ENCODE measurements around the gene OPA1. TPM values are rescaled to one million over a fixed set of nuclear protein-coding genes. Genes with fewer than 3 reads are reported as not detected.

OPA1 gene
- total and polyA plus RNA-seq, 2 experiments from 2014 or later: 24.9 to 89.9 TPM

DNA sequence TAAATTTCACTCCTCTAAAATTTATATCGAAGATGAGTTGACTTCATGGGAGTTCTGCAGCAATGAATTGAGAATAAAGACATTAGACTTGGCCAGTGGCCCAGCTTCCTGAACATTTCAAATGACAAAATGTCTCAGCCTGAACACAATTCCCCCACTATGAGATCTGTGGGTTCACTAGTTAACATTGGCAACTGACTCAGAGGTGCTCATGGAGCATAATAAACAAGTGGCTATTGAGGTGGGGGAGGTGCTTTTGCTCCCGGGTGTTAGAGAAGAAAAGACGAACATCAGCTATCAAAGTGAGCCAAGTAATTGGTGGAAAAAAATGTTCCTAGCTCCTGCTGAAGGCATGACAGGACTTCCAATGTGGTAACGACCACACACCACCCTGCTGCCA is 44.6 kb upstream of the OPA1 start (continued):
- TF ChIP-seq, protein P1, sequence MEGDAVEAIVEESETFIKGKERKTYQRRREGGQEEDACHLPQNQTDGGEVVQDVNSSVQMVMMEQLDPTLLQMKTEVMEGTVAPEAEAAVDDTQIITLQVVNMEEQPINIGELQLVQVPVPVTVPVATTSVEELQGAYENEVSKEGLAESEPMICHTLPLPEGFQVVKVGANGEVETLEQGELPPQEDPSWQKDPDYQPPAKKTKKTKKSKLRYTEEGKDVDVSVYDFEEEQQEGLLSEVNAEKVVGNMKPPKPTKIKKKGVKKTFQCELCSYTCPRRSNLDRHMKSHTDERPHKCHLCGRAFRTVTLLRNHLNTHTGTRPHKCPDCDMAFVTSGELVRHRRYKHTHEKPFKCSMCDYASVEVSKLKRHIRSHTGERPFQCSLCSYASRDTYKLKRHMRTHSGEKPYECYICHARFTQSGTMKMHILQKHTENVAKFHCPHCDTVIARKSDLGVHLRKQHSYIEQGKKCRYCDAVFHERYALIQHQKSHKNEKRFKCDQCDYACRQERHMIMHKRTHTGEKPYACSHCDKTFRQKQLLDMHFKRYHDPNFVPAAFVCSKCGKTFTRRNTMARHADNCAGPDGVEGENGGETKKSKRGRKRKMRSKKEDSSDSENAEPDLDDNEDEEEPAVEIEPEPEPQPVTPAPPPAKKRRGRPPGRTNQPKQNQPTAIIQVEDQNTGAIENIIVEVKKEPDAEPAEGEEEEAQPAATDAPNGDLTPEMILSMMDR (conservative IDR thresholded peaks at IDR 0.05; ENCODE audit: low read depth in 2 of 2): no peak
- no peak for TF ChIP-seq JUNB (IDR thresholded peaks at IDR 0.05; ENCODE audit: unreplicated experiment)
- no peak for TF ChIP-seq NANOG (IDR thresholded peaks at IDR 0.05; ENCODE audit: borderline replicate concordance)

DNA sequence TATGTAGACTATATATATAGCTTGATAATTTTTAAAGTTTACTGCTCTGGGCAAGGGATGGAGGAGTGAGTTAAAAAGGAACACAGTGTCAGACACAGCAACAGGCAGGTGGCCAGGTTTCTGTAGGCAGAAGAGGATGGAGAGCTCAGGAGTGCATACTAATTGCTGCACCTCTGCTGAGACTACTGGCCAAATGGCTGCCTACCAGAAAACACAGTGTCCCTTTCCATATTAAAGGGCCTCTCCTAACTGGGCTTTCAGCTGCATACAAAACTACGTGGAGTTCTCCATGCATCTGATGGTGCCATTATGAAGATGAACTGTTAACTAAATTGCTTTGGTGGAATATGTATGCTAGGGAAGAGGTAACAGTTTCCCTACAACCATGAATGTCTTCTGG is 40.1 kb upstream of the OPA1 start:
- Mint-ChIP-seq H3K36me3 (ENCODE audit: low read depth) (no peaks in the 10 kb centered on the region), H3K27ac (no peak overlapping the region), H3K27me3 (ENCODE audit: insufficient read depth, low read depth, poor library complexity) (no peaks in the 10 kb centered on the region), H3K9me3 (no peaks in the 10 kb centered on the region), H3K4me1 (peaks cover 27% of the 10 kb centered on the region), H3K4me3 (no peak overlapping the region)
- Histone ChIP-seq H3K4me3 (no peak overlapping the region), H3K4me1 (ENCODE audit: insufficient read depth) (no peaks in the 10 kb centered on the region), H2AFZ (no peak overlapping the region), H3K79me2 (replicated peaks; ENCODE audit: insufficient read depth) (no peaks in the 10 kb centered on the region), H3K36me3 (ENCODE audit: insufficient read depth) (no peaks in the 10 kb centered on the region), H3F3A (replicated peaks; ENCODE audit: low read depth) (no peaks in the 10 kb centered on the region), H3K9me2 (ENCODE audit: insufficient read depth) (no peaks in the 10 kb centered on the region), H4K20me1 (replicated peaks; ENCODE audit: insufficient read depth) (no peaks in the 10 kb centered on the region), H3K27me3 (ENCODE audit: insufficient read depth) (no peaks in the 10 kb centered on the region), H3K4me2 (no peak overlapping the region), H3K27ac (ENCODE audit: low read depth) (no peak overlapping the region)
- TF ChIP-seq, protein P1 (conservative IDR thresholded peaks at IDR 0.05; ENCODE audit: low read depth in 2 of 2): no peak
- TF ChIP-seq POLR2AphosphoS5 (IDR thresholded peaks at IDR 0.05; ENCODE audit: low read depth): no peak
- TF ChIP-seq CREB1 (CRISPR knock-in tag; IDR thresholded peaks at IDR 0.05; ENCODE audit: low read depth): no peak
- TF ChIP-seq JUNB (IDR thresholded peaks at IDR 0.05; ENCODE audit: unreplicated experiment): no peak
- TF ChIP-seq, protein P2, sequence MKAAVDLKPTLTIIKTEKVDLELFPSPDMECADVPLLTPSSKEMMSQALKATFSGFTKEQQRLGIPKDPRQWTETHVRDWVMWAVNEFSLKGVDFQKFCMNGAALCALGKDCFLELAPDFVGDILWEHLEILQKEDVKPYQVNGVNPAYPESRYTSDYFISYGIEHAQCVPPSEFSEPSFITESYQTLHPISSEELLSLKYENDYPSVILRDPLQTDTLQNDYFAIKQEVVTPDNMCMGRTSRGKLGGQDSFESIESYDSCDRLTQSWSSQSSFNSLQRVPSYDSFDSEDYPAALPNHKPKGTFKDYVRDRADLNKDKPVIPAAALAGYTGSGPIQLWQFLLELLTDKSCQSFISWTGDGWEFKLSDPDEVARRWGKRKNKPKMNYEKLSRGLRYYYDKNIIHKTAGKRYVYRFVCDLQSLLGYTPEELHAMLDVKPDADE (IDR thresholded peaks at IDR 0.05): no peak
- TF ChIP-seq ZNF331 (CRISPR knock-in tag; IDR thresholded peaks at IDR 0.05; ENCODE audit: low read depth): no peak
- TF ChIP-seq, protein P3, sequence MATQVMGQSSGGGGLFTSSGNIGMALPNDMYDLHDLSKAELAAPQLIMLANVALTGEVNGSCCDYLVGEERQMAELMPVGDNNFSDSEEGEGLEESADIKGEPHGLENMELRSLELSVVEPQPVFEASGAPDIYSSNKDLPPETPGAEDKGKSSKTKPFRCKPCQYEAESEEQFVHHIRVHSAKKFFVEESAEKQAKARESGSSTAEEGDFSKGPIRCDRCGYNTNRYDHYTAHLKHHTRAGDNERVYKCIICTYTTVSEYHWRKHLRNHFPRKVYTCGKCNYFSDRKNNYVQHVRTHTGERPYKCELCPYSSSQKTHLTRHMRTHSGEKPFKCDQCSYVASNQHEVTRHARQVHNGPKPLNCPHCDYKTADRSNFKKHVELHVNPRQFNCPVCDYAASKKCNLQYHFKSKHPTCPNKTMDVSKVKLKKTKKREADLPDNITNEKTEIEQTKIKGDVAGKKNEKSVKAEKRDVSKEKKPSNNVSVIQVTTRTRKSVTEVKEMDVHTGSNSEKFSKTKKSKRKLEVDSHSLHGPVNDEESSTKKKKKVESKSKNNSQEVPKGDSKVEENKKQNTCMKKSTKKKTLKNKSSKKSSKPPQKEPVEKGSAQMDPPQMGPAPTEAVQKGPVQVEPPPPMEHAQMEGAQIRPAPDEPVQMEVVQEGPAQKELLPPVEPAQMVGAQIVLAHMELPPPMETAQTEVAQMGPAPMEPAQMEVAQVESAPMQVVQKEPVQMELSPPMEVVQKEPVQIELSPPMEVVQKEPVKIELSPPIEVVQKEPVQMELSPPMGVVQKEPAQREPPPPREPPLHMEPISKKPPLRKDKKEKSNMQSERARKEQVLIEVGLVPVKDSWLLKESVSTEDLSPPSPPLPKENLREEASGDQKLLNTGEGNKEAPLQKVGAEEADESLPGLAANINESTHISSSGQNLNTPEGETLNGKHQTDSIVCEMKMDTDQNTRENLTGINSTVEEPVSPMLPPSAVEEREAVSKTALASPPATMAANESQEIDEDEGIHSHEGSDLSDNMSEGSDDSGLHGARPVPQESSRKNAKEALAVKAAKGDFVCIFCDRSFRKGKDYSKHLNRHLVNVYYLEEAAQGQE (IDR thresholded peaks at IDR 0.05; ENCODE audit: unreplicated experiment): no peak
- no peak for TF ChIP-seq STAT1 (IDR thresholded peaks at IDR 0.05; ENCODE audit: unreplicated experiment)
- TF ChIP-seq EZH2phosphoT487 (IDR thresholded peaks at IDR 0.05; ENCODE audit: unreplicated experiment): no peak
- TF ChIP-seq, protein P4, sequence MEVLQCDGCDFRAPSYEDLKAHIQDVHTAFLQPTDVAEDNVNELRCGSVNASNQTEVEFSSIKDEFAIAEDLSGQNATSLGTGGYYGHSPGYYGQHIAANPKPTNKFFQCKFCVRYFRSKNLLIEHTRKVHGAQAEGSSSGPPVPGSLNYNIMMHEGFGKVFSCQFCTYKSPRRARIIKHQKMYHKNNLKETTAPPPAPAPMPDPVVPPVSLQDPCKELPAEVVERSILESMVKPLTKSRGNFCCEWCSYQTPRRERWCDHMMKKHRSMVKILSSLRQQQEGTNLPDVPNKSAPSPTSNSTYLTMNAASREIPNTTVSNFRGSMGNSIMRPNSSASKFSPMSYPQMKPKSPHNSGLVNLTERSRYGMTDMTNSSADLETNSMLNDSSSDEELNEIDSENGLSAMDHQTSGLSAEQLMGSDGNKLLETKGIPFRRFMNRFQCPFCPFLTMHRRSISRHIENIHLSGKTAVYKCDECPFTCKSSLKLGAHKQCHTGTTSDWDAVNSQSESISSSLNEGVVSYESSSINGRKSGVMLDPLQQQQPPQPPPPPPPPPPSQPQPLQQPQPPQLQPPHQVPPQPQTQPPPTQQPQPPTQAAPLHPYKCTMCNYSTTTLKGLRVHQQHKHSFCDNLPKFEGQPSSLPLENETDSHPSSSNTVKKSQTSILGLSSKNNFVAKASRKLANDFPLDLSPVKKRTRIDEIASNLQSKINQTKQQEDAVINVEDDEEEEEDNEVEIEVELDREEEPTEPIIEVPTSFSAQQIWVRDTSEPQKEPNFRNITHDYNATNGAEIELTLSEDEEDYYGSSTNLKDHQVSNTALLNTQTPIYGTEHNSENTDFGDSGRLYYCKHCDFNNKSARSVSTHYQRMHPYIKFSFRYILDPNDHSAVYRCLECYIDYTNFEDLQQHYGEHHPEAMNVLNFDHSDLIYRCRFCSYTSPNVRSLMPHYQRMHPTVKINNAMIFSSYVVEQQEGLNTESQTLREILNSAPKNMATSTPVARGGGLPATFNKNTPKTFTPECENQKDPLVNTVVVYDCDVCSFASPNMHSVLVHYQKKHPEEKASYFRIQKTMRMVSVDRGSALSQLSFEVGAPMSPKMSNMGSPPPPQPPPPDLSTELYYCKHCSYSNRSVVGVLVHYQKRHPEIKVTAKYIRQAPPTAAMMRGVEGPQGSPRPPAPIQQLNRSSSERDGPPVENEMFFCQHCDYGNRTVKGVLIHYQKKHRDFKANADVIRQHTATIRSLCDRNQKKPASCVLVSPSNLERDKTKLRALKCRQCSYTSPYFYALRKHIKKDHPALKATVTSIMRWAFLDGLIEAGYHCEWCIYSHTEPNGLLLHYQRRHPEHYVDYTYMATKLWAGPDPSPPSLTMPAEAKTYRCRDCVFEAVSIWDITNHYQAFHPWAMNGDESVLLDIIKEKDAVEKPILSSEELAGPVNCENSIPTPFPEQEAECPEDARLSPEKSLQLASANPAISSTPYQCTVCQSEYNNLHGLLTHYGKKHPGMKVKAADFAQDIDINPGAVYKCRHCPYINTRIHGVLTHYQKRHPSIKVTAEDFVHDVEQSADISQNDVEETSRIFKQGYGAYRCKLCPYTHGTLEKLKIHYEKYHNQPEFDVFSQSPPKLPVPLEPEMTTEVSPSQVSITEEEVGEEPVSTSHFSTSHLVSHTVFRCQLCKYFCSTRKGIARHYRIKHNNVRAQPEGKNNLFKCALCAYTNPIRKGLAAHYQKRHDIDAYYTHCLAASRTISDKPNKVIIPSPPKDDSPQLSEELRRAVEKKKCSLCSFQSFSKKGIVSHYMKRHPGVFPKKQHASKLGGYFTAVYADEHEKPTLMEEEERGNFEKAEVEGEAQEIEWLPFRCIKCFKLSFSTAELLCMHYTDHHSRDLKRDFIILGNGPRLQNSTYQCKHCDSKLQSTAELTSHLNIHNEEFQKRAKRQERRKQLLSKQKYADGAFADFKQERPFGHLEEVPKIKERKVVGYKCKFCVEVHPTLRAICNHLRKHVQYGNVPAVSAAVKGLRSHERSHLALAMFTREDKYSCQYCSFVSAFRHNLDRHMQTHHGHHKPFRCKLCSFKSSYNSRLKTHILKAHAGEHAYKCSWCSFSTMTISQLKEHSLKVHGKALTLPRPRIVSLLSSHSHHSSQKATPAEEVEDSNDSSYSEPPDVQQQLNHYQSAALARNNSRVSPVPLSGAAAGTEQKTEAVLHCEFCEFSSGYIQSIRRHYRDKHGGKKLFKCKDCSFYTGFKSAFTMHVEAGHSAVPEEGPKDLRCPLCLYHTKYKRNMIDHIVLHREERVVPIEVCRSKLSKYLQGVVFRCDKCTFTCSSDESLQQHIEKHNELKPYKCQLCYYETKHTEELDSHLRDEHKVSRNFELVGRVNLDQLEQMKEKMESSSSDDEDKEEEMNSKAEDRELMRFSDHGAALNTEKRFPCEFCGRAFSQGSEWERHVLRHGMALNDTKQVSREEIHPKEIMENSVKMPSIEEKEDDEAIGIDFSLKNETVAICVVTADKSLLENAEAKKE (CRISPR knock-in tag; IDR thresholded peaks at IDR 0.05): no peak
- ATAC-seq (no peak), DNase-seq (ENCODE audit: low spot score) (no peak)

Measured in GM23338 (cell line).